ENCODE results near the gene OR8D1. TPM values are rescaled to one million over a fixed set of nuclear protein-coding genes. Genes with fewer than 3 reads are reported as not detected.
A peak's percentile ranks its signal among the peaks of the same experiment; 100 is the strongest.

Gene OR8D1
- total RNA-seq, 4 donors from 2014 or later = not detected

DNA sequence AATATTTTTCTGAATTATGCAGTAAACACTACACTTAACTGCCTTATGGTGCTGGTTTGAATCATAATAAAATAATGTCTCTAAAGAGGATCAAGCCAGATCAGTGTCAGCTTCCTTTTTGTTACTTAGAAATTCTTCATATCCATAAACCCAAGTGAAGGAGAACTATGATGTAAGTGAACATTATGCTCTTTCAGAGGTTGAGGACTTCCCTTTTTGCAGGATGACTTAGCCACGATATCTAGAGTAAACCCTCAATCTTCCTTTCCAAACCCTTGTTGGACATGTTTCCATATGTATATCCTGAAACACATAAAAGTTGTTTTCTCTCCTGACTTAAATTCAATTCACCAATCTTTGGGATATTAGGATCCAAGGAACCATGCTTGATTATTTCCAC, 19.1 kb downstream of the OR8D1 start:
- H3K27me3 ChIP-seq = no peaks in the 10 kb centered on the region
- H3K27ac ChIP-seq = no peak overlapping the region
- intact Hi-C loops (cut with DNase I) = no loop called here
- TF ChIP-seq CTCF (IDR thresholded peaks at IDR 0.05) (no peak), POLR2A (IDR thresholded peaks at IDR 0.05) (no peak)
- no peaks in the 10 kb centered on the region for H3K36me3 ChIP-seq
- no peak for DNase-seq
- no peak overlapping the region for H3K4me3 ChIP-seq
- H3K9me3 ChIP-seq = no peaks in the 10 kb centered on the region
- no peaks in the 10 kb centered on the region for H3K4me1 ChIP-seq
- 38 to 41% methylated on average over 1 of the region's 1 CpG for WGBS, 2 donors

GRCh38 chr11:124285610-124286344, 28.0 kb downstream of the OR8D1 start:
- Histone ChIP-seq H3K27me3 (no peaks in the 10 kb centered on the region), H3K4me1 (no peaks in the 10 kb centered on the region), H3K9me3 (no peaks in the 10 kb centered on the region), H3K4me3 (no peak overlapping the region), H3K36me3 (no peaks in the 10 kb centered on the region), H3K27ac (no peak overlapping the region)
- no peak for DNase-seq
- 33 to 57% methylated on average over 3 of the region's 3 CpGs for WGBS, 2 donors
- intact Hi-C loops (cut with DNase I) = no loop called here
- no peak for TF ChIP-seq POLR2A (IDR thresholded peaks at IDR 0.05)
- TF ChIP-seq CTCF (IDR thresholded peaks at IDR 0.05) = no peak

- intact Hi-C loops (cut with DNase I) = no loop called here
- Histone ChIP-seq H3K27ac (no peak overlapping the region), H3K4me1 (no peaks in the 10 kb centered on the region), H3K9me3 (no peaks in the 10 kb centered on the region), H3K27me3 (no peaks in the 10 kb centered on the region), H3K4me3 (no peak overlapping the region), H3K36me3 (no peaks in the 10 kb centered on the region)
- 43 to 69% methylated on average over 2 of the region's 2 CpGs for WGBS, 2 donors
- no peak for TF ChIP-seq POLR2A (IDR thresholded peaks at IDR 0.05)
- no peak for TF ChIP-seq CTCF (IDR thresholded peaks at IDR 0.05)
- DNase-seq = no peak
These were observed 35.5 kb downstream of the OR8D1 start for GRCh38 chr11:124278261-124278660.

DNA sequence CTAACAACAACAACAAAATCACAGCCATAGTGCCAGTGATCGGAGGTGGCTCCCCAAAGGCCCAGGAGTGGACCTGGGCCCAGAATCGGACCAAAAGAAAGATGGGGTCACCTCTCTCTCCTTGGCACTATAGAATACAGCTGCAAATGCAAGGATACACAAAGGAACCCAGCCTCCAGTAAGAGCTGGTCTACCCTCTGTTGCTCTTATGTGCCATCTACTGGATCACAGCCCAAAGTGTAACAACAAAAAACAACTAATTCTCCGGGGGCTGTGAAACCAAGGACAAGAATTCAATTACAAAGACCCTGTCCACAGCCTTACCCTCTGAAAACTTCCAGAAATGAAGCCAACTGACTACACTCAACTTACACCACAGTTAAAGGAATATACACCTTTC, 35.9 kb downstream of the OR8D1 start:
- H3K27ac ChIP-seq = peak overlapping the region in 1 of 4 donors; percentile 18
- H3K36me3 ChIP-seq = no peaks in the 10 kb centered on the region
- no peaks in the 10 kb centered on the region for H3K4me1 ChIP-seq
- H3K9me3 ChIP-seq = no peaks in the 10 kb centered on the region
- WGBS, 2 donors = 59 to 64% methylated on average over 3 of the region's 3 CpGs
- no peaks in the 10 kb centered on the region for H3K27me3 ChIP-seq
- DNase-seq = no peak
- intact Hi-C loops (cut with DNase I) = no loop called here
- no peak for TF ChIP-seq CTCF (IDR thresholded peaks at IDR 0.05)
- TF ChIP-seq POLR2A (IDR thresholded peaks at IDR 0.05) = no peak
- H3K4me3 ChIP-seq = no peak overlapping the region

DNA sequence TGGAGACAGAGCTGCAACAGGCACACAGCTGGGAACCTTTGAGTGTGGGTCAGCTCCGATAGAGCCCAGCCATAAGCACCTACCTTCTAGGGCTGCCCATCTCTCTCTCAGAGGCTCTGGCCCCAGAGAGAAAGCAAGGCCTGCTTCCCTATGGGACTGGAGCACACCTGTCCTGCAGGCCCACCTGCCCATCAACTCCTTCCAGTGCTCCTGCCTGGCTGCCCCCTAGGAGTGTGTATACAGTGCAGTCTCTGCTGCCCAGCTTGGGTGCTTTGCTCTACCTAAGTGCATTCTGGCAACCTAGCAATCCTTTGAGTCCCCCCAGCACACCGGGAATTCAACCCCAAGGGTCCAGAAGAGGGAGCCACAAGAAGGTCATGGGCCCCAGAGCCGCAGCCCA, 36.5 kb downstream of the OR8D1 start:
- Histone ChIP-seq H3K4me1 (no peaks in the 10 kb centered on the region), H3K27me3 (no peaks in the 10 kb centered on the region), H3K27ac (peak overlapping the region in 1 of 4 donors; percentile 18), H3K9me3 (no peaks in the 10 kb centered on the region), H3K36me3 (no peaks in the 10 kb centered on the region), H3K4me3 (no peak overlapping the region)
- 76% methylated on average over 2 of the region's 3 CpGs; no CpG with 5 or more reads in 1 of the 2 donors for WGBS, 2 donors
- TF ChIP-seq POLR2A (IDR thresholded peaks at IDR 0.05) (no peak), CTCF (IDR thresholded peaks at IDR 0.05) (no peak)
- no peak for DNase-seq
- intact Hi-C loops (cut with DNase I) = no loop called here
